Measurements from ENCODE around the gene ZNF507. TPM values are rescaled to one million over a fixed set of nuclear protein-coding genes. Genes with fewer than 3 reads are reported as not detected.

Gene ZNF507
- total and polyA plus RNA-seq, 2 of the 8 experiments (the other 6 are each of a cell fraction or from before 2014, with no cell fraction given): 8.6 to 28.8 TPM

DNA sequence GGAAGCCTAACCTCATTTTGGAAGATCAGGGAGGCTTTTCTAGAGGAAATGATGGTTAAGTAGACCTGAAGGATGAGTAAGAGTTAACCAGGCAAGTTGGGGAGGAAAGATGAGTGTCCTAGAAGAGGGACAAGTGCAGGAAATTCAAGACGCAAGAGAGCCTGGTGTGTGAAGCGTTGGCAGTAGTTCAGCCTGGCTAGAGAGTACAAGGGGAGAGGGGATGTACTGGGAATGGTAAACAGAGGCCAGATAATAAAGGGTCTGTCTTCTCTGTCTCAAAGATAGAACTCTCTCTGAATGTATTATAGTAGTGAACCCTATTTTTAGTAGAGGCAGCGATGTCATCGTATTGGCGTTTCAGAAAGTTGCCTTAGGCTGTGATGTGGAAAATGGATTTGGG lies 69.8 kb downstream of the ZNF507 start:
- peaks cover 0 to 7% of the 10 kb centered on the region in 2 experiments; a peak in 1 of 4 replicates for H3K79me2 ChIP-seq (ENCODE audit: control insufficient read depth in 1 of 2, insufficient read depth in 2 of 2, low read length in 2 of 2)
- H3K79me1 ChIP-seq (ENCODE audit: low read depth, low read length): no peaks in the 10 kb centered on the region; the same call in 1 of the 2 replicates
- no peak overlapping the region for H2AFZ ChIP-seq (ENCODE audit: low read length)
- H3K4me2 ChIP-seq (ENCODE audit: insufficient read depth in 1 of 2, low read depth in 2 of 2, low read length in 2 of 2): no peak overlapping the region
- ChIA-PET CTCF (ENCODE audit: partially characterized antibody) (no interaction called here), POLR2A (ENCODE audit: partially characterized antibody) (no interaction called here)
- no peak overlapping the region for H4K5ac ChIP-seq (ENCODE audit: insufficient read length, low read depth, low read length)
- TF ChIP-seq SP1 (IDR thresholded peaks at IDR 0.05; ENCODE audit: low read depth, low read length) (no peak), CHD2 (IDR thresholded peaks at IDR 0.05; ENCODE audit: low read length) (no peak), SRF (IDR thresholded peaks at IDR 0.05; ENCODE audit: low read depth, low read length) (no peak), CBX5 (IDR thresholded peaks at IDR 0.05; ENCODE audit: low read depth, low read length) (no peak), TAF7 (optimal IDR thresholded peaks at IDR 0.05; ENCODE audit: borderline replicate concordance, low read depth, low read length) (no peak), NRF1 (IDR thresholded peaks at IDR 0.05; ENCODE audit: low read depth, low read length) (no peak), CBX8 (IDR thresholded peaks at IDR 0.05; ENCODE audit: borderline replicate concordance, low read depth, low read length) (no peak), GABPA (IDR thresholded peaks at IDR 0.05; ENCODE audit: borderline replicate concordance, insufficient read depth, low read length) (no peak), RFX5 (IDR thresholded peaks at IDR 0.05; ENCODE audit: borderline replicate concordance, low read depth, low read length) (no peak), RBBP5 (IDR thresholded peaks at IDR 0.05; ENCODE audit: borderline replicate concordance, low read depth, low read length) (no peak)
- TF ChIP-seq, protein P1, sequence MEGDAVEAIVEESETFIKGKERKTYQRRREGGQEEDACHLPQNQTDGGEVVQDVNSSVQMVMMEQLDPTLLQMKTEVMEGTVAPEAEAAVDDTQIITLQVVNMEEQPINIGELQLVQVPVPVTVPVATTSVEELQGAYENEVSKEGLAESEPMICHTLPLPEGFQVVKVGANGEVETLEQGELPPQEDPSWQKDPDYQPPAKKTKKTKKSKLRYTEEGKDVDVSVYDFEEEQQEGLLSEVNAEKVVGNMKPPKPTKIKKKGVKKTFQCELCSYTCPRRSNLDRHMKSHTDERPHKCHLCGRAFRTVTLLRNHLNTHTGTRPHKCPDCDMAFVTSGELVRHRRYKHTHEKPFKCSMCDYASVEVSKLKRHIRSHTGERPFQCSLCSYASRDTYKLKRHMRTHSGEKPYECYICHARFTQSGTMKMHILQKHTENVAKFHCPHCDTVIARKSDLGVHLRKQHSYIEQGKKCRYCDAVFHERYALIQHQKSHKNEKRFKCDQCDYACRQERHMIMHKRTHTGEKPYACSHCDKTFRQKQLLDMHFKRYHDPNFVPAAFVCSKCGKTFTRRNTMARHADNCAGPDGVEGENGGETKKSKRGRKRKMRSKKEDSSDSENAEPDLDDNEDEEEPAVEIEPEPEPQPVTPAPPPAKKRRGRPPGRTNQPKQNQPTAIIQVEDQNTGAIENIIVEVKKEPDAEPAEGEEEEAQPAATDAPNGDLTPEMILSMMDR (IDR thresholded peaks at IDR 0.05; ENCODE audit: control extremely low read depth in 1 of 3, insufficient read depth in 1 of 3, low read depth in 1 of 3, low read length in 3 of 3): no peak
- H2BK120ac ChIP-seq (replicated peaks; ENCODE audit: low read depth, low read length): no peak overlapping the region
- no peak overlapping the region for H2BK20ac ChIP-seq (ENCODE audit: low read length)
- H4K91ac ChIP-seq (replicated peaks; ENCODE audit: insufficient read length, low read length): no peak overlapping the region
- H3K36me3 ChIP-seq (ENCODE audit: control insufficient read depth in 2 of 4, insufficient read depth in 4 of 4, low read length in 3 of 4): peaks cover 9 to 43% (median 29%) of the 10 kb centered on the region in 4 experiments
- H3K18ac ChIP-seq (ENCODE audit: extremely low read depth, low read length): no peak overlapping the region
- H2BK15ac ChIP-seq (ENCODE audit: low read length): no peak overlapping the region
- H2BK5ac ChIP-seq (ENCODE audit: low read depth, low read length): no peak overlapping the region
- no peaks in the 10 kb centered on the region for H3K9me3 ChIP-seq (ENCODE audit: insufficient read depth in 2 of 2, low read depth in 1 of 2, low read length in 1 of 2)
- H3K9ac ChIP-seq (replicated peaks in 1 of 4; ENCODE audit: extremely low read depth in 1 of 4, low read depth in 3 of 4, low read length in 3 of 4): no peak overlapping the region
- no peak overlapping the region for H4K8ac ChIP-seq (ENCODE audit: extremely low read depth, insufficient read depth, low read length)
- H3K27ac ChIP-seq (ENCODE audit: low read depth, low read length): no peak overlapping the region
- WGBS, 2 experiments (ENCODE audit: extremely low coverage in 1 of 2, insufficient coverage in 1 of 2, insufficient read length in 1 of 2, insufficient replicate concordance in 2 of 2, low coverage in 1 of 2, low lambda C conversion rate in 2 of 2, missing lambda C conversion rate in 1 of 2): 95% methylated on average over 5 of the region's 5 CpGs; no CpG with 5 or more reads in 1 of the 2 experiments
- H3K4me1 ChIP-seq (replicated peaks in 1 of 4; ENCODE audit: control insufficient read depth in 3 of 4, insufficient read depth in 4 of 4, low read length in 3 of 4): no peaks in the 10 kb centered on the region
- H3K4me3 ChIP-seq (ENCODE audit: extremely low read depth in 1 of 4, insufficient read depth in 2 of 4, low read depth in 3 of 4, low read length in 4 of 4): no peak overlapping the region
- no peak overlapping the region for H3K56ac ChIP-seq (replicated peaks; ENCODE audit: insufficient read length, low read depth, low read length)
- H3K4ac ChIP-seq (replicated peaks; ENCODE audit: insufficient read length, low read depth, low read length): no peak overlapping the region
- FAIRE-seq (no peak), DNase-seq (ENCODE audit: low read depth in 1 of 2, low spot score in 2 of 2) (no peak)
- no peaks in the 10 kb centered on the region for H3K27me3 ChIP-seq (replicated peaks in 1 of 4; ENCODE audit: control insufficient read depth in 3 of 4, extremely low read depth in 1 of 4, insufficient read depth in 3 of 4, low read length in 3 of 4)
- H3K14ac ChIP-seq (ENCODE audit: insufficient read length): no peak overlapping the region
- peaks cover 0 to 3% of the 10 kb centered on the region in 2 experiments for H4K20me1 ChIP-seq (replicated peaks in 1 of 2; ENCODE audit: control insufficient read depth in 1 of 2, insufficient read depth in 2 of 2, low read length in 2 of 2)
- H3K23me2 ChIP-seq (ENCODE audit: low read depth, low read length): no peaks in the 10 kb centered on the region
- H3K23ac ChIP-seq (ENCODE audit: insufficient read length): no peak overlapping the region
- no peak overlapping the region for H2AK5ac ChIP-seq (ENCODE audit: low read depth, low read length)
- no peak overlapping the region for H2BK12ac ChIP-seq (ENCODE audit: low read depth, low read length)
